ENCODE data around the gene NBAS. TPM values are rescaled to one million over a fixed set of nuclear protein-coding genes. Genes with fewer than 3 reads are reported as not detected.

NBAS gene
- total and polyA plus RNA-seq, 8 donors: 14.5 to 96.2 (median 41.2) TPM

- Histone ChIP-seq H3K27me3 (no peaks in the 10 kb centered on the region), H3K27ac (no peak overlapping the region), H3K4me3 (no peak overlapping the region), H3K36me3 (no peaks in the 10 kb centered on the region), H3K4me1 (no peaks in the 10 kb centered on the region), H3K9me3 (no peaks in the 10 kb centered on the region)
- TF ChIP-seq POLR2A (IDR thresholded peaks at IDR 0.05) (no peak), POLR2AphosphoS5 (IDR thresholded peaks at IDR 0.05) (no peak), CTCF (IDR thresholded peaks at IDR 0.05) (no peak), EP300 (IDR thresholded peaks at IDR 0.05) (no peak)
- intact Hi-C loops (cut with DNase I; ENCODE audit: low total_unique reads): no loop called here
- no peak for DNase-seq
These were observed 427.7 kb downstream of the NBAS start for GRCh38 chr2:15133461-15133860.

GRCh38 chr2:15128846-15129245, 432.3 kb downstream of the NBAS start:
- H3K4me1 ChIP-seq: no peaks in the 10 kb centered on the region
- no peak overlapping the region for H3K27ac ChIP-seq
- no peaks in the 10 kb centered on the region for H3K36me3 ChIP-seq
- no peak overlapping the region for H3K4me3 ChIP-seq
- no peak for DNase-seq
- TF ChIP-seq POLR2A (IDR thresholded peaks at IDR 0.05) (no peak), EP300 (IDR thresholded peaks at IDR 0.05) (no peak), CTCF (IDR thresholded peaks at IDR 0.05) (no peak), POLR2AphosphoS5 (IDR thresholded peaks at IDR 0.05) (no peak)
- H3K9me3 ChIP-seq: peaks cover 0 to 5% (median 0%) of the 10 kb centered on the region in 4 donors
- WGBS, 5 donors: 77 to 91% (median 83%) methylated on average over 9 to 10 of the region's 10 CpGs
- intact Hi-C loops (cut with DNase I; ENCODE audit: low total_unique reads): no loop called here
- H3K27me3 ChIP-seq: no peaks in the 10 kb centered on the region

GRCh38 chr2:15127876-15128275, 433.3 kb downstream of the NBAS start:
- Histone ChIP-seq H3K4me3 (no peak overlapping the region), H3K27me3 (no peaks in the 10 kb centered on the region), H3K9me3 (peaks cover 0 to 5% (median 0%) of the 10 kb centered on the region in 4 donors), H3K27ac (no peak overlapping the region), H3K4me1 (no peaks in the 10 kb centered on the region), H3K36me3 (no peaks in the 10 kb centered on the region)
- DNase-seq: no peak
- 80 to 94% (median 91%) methylated on average over 3 of the region's 3 CpGs for WGBS, 5 donors
- no peak for TF ChIP-seq POLR2A (IDR thresholded peaks at IDR 0.05)
- TF ChIP-seq POLR2AphosphoS5 (IDR thresholded peaks at IDR 0.05): no peak
- TF ChIP-seq EP300 (IDR thresholded peaks at IDR 0.05): no peak
- TF ChIP-seq CTCF (IDR thresholded peaks at IDR 0.05): no peak
- intact Hi-C loops (cut with DNase I; ENCODE audit: low total_unique reads): no loop called here

- peaks cover 0 to 5% (median 0%) of the 10 kb centered on the region in 4 donors for H3K9me3 ChIP-seq
- intact Hi-C loops (cut with DNase I; ENCODE audit: low total_unique reads): no loop called here
- no peaks in the 10 kb centered on the region for H3K4me1 ChIP-seq
- H3K27me3 ChIP-seq: no peaks in the 10 kb centered on the region
- H3K36me3 ChIP-seq: no peaks in the 10 kb centered on the region
- no peak overlapping the region for H3K27ac ChIP-seq
- no peak for DNase-seq
- 70 to 81% (median 72%) methylated on average over 4 of the region's 4 CpGs for WGBS, 5 donors
- H3K4me3 ChIP-seq: no peak overlapping the region
- TF ChIP-seq POLR2A (IDR thresholded peaks at IDR 0.05) (no peak), EP300 (IDR thresholded peaks at IDR 0.05) (no peak), POLR2AphosphoS5 (IDR thresholded peaks at IDR 0.05) (no peak), CTCF (IDR thresholded peaks at IDR 0.05) (no peak)
These were observed 433.8 kb downstream of the NBAS start for GRCh38 chr2:15127301-15127700.
